HepG2 (cell line): ENCODE measurements around the gene PSMB8. TPM values are rescaled to one million over a fixed set of nuclear protein-coding genes. Genes with fewer than 3 reads are reported as not detected.

ENCODE experiments used
- ATAC-seq: fragments of 200-7000 bp; cut with Tn5 transposase; 3 replicates; pipeline ENCODE4 v1.9.1; 2020; ENCODE audit warnings: mild to moderate bottlenecking, moderate library complexity
- BruUV-seq: library from RNA; stranded (reverse); fragments of 400-500 nt; replicated peaks from 2 replicates; lab custom pipeline; 2021; lab: Mats Ljungman, UMichigan
- CTCF ChIA-PET: fragments of 300-600 bp; formaldehyde crosslinking; extraction: SDS; loops from one replicate; lab custom pipeline; 2021; ENCODE audit warnings: low total read pairs, inconsistent platforms, low intra/inter-chr PET ratio; lab: Yijun Ruan, JAX
- POLR2A ChIA-PET: fragments of 350-600 bp; sonication (Branson Sonifier 250); formaldehyde crosslinking; loops from one replicate; lab custom pipeline; 2020; ENCODE audit warnings: antibody characterized with exemption, inconsistent platforms; lab: Yijun Ruan, JAX
- DNase-seq: peaks from one replicate; pipeline ENCODE4 v3.0.0-alpha.2; 2015; ENCODE audit warnings: low spot score
- FAIRE-seq: peaks from 3 replicates; lab custom pipeline; 2011; peaks lifted over from hg19 to GRCh38; lab: Jason Lieb, UNC
- H2AFZ ChIP-seq: one replicate; pipeline ENCODE4 v1.6.1; 2011; ENCODE audit warnings: low read length, inconsistent platforms
- H3K27ac ChIP-seq: fragments of 300-600 bp; 3 replicates; pipeline ENCODE4 v1.8.0; 2011; ENCODE audit warnings: mixed run types, mild to moderate bottlenecking, mixed read lengths, low read length, inconsistent platforms; ENCODE audit not compliant: insufficient read depth; ENCODE audit errors: extremely low read length
- H3K27me3 ChIP-seq, 2 experiments: fragments of 200-600 bp in 1 of 2; 2 replicates in 1 of 2; 3 replicates in 1 of 2; pipeline versions ENCODE4 v1.6.0 to v1.8.0; 2011; ENCODE audit warnings: low read length in 2 of 2, mild to moderate bottlenecking in 2 of 2, moderate library complexity in 2 of 2, inconsistent platforms in 1 of 2; ENCODE audit not compliant: insufficient read depth in 2 of 2, control insufficient read depth in 1 of 2
- H3K36me3 ChIP-seq, 2 experiments: fragments of 200-600 bp in 1 of 2; replicated peaks in 1 of 2; 2 replicates in 1 of 2; 3 replicates in 1 of 2; pipeline versions ENCODE4 v1.5.1 to v1.8.0; 2011; ENCODE audit warnings: low read length in 2 of 2, inconsistent platforms in 1 of 2; ENCODE audit not compliant: insufficient read depth in 2 of 2, control insufficient read depth in 1 of 2
- H3K4me1 ChIP-seq: 2 replicates; pipeline ENCODE4 v1.5.1; 2012; ENCODE audit warnings: low read length, inconsistent platforms; ENCODE audit not compliant: insufficient read depth
- H3K4me2 ChIP-seq: 2 replicates; pipeline ENCODE4 v1.6.0; 2011; ENCODE audit warnings: low read depth, low read length, inconsistent platforms
- H3K4me3 ChIP-seq, 3 experiments: fragments of 200-600 bp in 1 of 3; sonication (generic), shearing (Covaris generic) in 1 of 3; replicated peaks in 1 of 3; 2 replicates each; pipeline ENCODE4 v1.5.1; 2011 to 2016; ENCODE audit warnings: low read length in 3 of 3, inconsistent platforms in 2 of 3, low read depth in 2 of 3, mild to moderate bottlenecking in 2 of 3, control low read depth in 1 of 3, mixed read lengths in 1 of 3; ENCODE audit not compliant: insufficient read depth in 1 of 3
- H3K79me2 ChIP-seq: one replicate; pipeline ENCODE4 v1.6.1; 2011; ENCODE audit warnings: low read length, inconsistent platforms; ENCODE audit not compliant: insufficient read depth
- H3K9ac ChIP-seq: 2 replicates; pipeline ENCODE4 v1.6.0; 2011; ENCODE audit warnings: mild to moderate bottlenecking, low read depth, low read length, inconsistent platforms; ENCODE audit not compliant: insufficient read depth
- H3K9me3 ChIP-seq: 2 replicates; pipeline ENCODE4 v1.5.1; 2012; ENCODE audit warnings: mild to moderate bottlenecking, low read length
- H4K20me1 ChIP-seq: 2 replicates; pipeline ENCODE4 v1.6.0; 2011; ENCODE audit warnings: inconsistent platforms, mild to moderate bottlenecking, low read length, moderate library complexity; ENCODE audit not compliant: insufficient read depth
- ERF ChIP-seq: IDR thresholded peaks from 2 replicates; pipeline ENCODE4 v1.6.1; 2018; ENCODE audit warnings: missing biosample characterization, missing genetic modification reagents
- FLYWCH1 ChIP-seq: sonication (generic); formaldehyde crosslinking; IDR thresholded peaks from 2 replicates; pipeline ENCODE4 v1.8.1; 2023; ENCODE audit warnings: mild to moderate bottlenecking, missing genetic modification reagents
- FOXK2 ChIP-seq: fragments of 450-650 bp; IDR thresholded peaks from 2 replicates; pipeline ENCODE4 v1.6.1; 2016
- FOXP1 ChIP-seq, 2 experiments: fragments of 450-650 bp in 1 of 2; IDR thresholded peaks; 2 replicates each; pipeline ENCODE4 v1.6.1; 2017 to 2018; ENCODE audit warnings: antibody characterized with exemption in 1 of 2
- HNF4G ChIP-seq, 2 experiments: sonication (generic) in 1 of 2; formaldehyde crosslinking in 1 of 2; IDR thresholded peaks; 2 replicates each; pipeline versions ENCODE4 v1.4.0 to v1.6.1; 2011 to 2020; ENCODE audit warnings: borderline replicate concordance in 2 of 2, low read depth in 2 of 2, mild to moderate bottlenecking in 2 of 2, low read length in 1 of 2, missing genetic modification reagents in 1 of 2, moderate library complexity in 1 of 2
- HOXA3 ChIP-seq: sonication (generic); formaldehyde crosslinking; IDR thresholded peaks from 2 replicates; pipeline ENCODE4 v1.5.0; 2020; ENCODE audit warnings: missing genetic modification reagents
- IRF1 ChIP-seq: sonication (generic); formaldehyde crosslinking; IDR thresholded peaks from 2 replicates; pipeline ENCODE4 v1.4.0; 2020; ENCODE audit warnings: low read depth, mild to moderate bottlenecking, missing genetic modification reagents
- KDM6A ChIP-seq: IDR thresholded peaks from 2 replicates; pipeline ENCODE4 v1.6.1; 2016; ENCODE audit warnings: low read depth
- ZFP37 ChIP-seq: sonication (generic); formaldehyde crosslinking; IDR thresholded peaks from 2 replicates; pipeline ENCODE4 v1.4.0; 2020; ENCODE audit warnings: missing genetic modification reagents, borderline replicate concordance
- ZNF333 ChIP-seq: sonication (generic); formaldehyde crosslinking; IDR thresholded peaks from 2 replicates; pipeline ENCODE4 v1.4.0; 2020; ENCODE audit warnings: mild to moderate bottlenecking, missing genetic modification reagents, borderline replicate concordance
- ZNF431 ChIP-seq: sonication (generic); formaldehyde crosslinking; IDR thresholded peaks from 2 replicates; pipeline ENCODE4 v1.9.0; 2022; ENCODE audit warnings: missing genetic modification reagents, low read depth, mild to moderate bottlenecking, borderline replicate concordance
- ZNF549 ChIP-seq: sonication (generic); formaldehyde crosslinking; IDR thresholded peaks from 2 replicates; pipeline ENCODE4 v1.5.0; 2020; ENCODE audit warnings: missing genetic modification reagents
- ZNF713 ChIP-seq: sonication (generic); formaldehyde crosslinking; IDR thresholded peaks from 2 replicates; pipeline ENCODE4 v1.4.0; 2020; ENCODE audit warnings: mild to moderate bottlenecking, missing genetic modification reagents
- WGBS: methylation state at CpG from one replicate; pipeline ENCODE4 v1.1.6; 2017; ENCODE audit warnings: low lambda C conversion rate; 5-methylcytosine and 5-hydroxymethylcytosine counted together
- in situ Hi-C: cut with HindIII; loops from 2 replicates; pipeline ENCODE4 v1.10.0; 2017; ENCODE audit warnings: low pct_unique_long_range_greater_than_20kb; ENCODE audit not compliant: extremely low pct_ligation_motif_present
- intact Hi-C: fragments of 100-400 bp; cut with micrococcal nuclease; formaldehyde crosslinking; loops from one replicate; pipeline ENCODE4 v1.10.0; 2022; ENCODE audit not compliant: unreplicated experiment
- polyA plus RNA-seq, 8 experiments: library from polyadenylated mRNA; depleted of rRNA in 3 of 8; stranded (reverse) in 7 of 8; unstranded in 1 of 8; fragments of >200 nt; fragmentation: Illumina TruSeq in 4 of 8; extraction: Trizol in 4 of 8; gene quantifications; 2 replicates each; pipeline versions ENCODE4 v1.2.1 to v1.2.3, GENCODE V29; 2011 to 2016; ENCODE audit warnings: low read depth in 4 of 8, missing spikeins in 1 of 8, mixed read lengths in 1 of 8; ENCODE audit not compliant: insufficient read depth in 1 of 8
- total RNA-seq, 5 experiments: library from RNA; depleted of rRNA; stranded (reverse); fragments of >200 nt; fragmentation: Illumina TruSeq; extraction: Trizol; gene quantifications; 2 replicates each; pipeline ENCODE4 v1.2.3, GENCODE V29; 2016; ENCODE audit warnings: low read depth in 1 of 5
- TF ChIP-seq, protein P1 (sequence below): sonication (generic); formaldehyde crosslinking; IDR thresholded peaks from 2 replicates; pipeline ENCODE4 v1.5.1; 2020; ENCODE audit warnings: missing genetic modification reagents, mild to moderate bottlenecking, borderline replicate concordance
- TF ChIP-seq, protein P2 (sequence below): sonication (generic); formaldehyde crosslinking; IDR thresholded peaks from 2 replicates; pipeline ENCODE4 v1.8.0; 2023; ENCODE audit warnings: mild to moderate bottlenecking, missing genetic modification reagents

The PSMB8 gene
- total and polyA plus RNA-seq, 2 of the 13 experiments (the other 11 are each of a cell fraction or from before 2014, with no cell fraction given), result 30.7 to 64.7 TPM

DNA sequence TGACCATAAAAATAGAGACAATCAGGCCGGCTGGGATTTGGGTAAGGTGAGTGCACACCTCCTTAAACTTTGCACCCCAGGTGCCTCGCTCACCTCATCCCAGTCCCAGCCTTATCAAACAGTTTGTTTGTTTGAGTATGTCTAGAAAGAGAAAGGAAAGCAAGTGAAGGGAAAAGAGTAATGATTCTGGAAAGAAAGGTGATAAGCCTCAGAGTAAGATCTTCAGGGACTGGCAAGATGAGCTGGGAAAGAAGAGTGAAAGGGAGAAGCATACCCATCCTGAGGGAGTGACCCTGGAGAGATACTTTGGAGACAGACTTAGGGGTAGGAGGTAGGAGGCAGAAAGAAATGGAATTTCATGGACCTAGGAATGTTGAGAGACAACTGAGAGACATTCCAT is 7.0 kb downstream of the PSMB8 start:
- no peaks in the 10 kb centered on the region for H4K20me1 ChIP-seq
- peaks cover 4 to 7% of the 10 kb centered on the region in 2 experiments; a peak in 2 of 5 replicates for H3K36me3 ChIP-seq
- no peak overlapping the region for H2AFZ ChIP-seq
- ATAC-seq, result no peak
- in situ Hi-C loops (no loop called here), intact Hi-C loops (no loop called here)
- H3K79me2 ChIP-seq, result peaks cover 4% of the 10 kb centered on the region
- WGBS, result 91% methylated on average over 2 of the region's 2 CpGs
- H3K4me3 ChIP-seq, result no peak overlapping the region
- FAIRE-seq, result no peak
- H3K4me1 ChIP-seq, result peaks cover 14% of the 10 kb centered on the region
- H3K4me2 ChIP-seq, result no peak overlapping the region
- TF ChIP-seq KDM6A (CRISPR knock-in tag), result no peak
- TF ChIP-seq FLYWCH1, result no peak
- TF ChIP-seq HOXA3, result no peak
- TF ChIP-seq, protein P1, sequence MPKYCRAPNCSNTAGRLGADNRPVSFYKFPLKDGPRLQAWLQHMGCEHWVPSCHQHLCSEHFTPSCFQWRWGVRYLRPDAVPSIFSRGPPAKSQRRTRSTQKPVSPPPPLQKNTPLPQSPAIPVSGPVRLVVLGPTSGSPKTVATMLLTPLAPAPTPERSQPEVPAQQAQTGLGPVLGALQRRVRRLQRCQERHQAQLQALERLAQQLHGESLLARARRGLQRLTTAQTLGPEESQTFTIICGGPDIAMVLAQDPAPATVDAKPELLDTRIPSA (CRISPR knock-in tag), result no peak
- no peak for TF ChIP-seq ERF
- TF ChIP-seq ZNF431 (CRISPR knock-in tag), result no peak
- no peak for TF ChIP-seq FOXK2
- TF ChIP-seq ZNF333 (CRISPR knock-in tag), result no peak
- no peak for TF ChIP-seq ZNF549 (CRISPR knock-in tag)
- no peak for TF ChIP-seq ZFP37 (CRISPR knock-in tag)
- TF ChIP-seq, protein P2, sequence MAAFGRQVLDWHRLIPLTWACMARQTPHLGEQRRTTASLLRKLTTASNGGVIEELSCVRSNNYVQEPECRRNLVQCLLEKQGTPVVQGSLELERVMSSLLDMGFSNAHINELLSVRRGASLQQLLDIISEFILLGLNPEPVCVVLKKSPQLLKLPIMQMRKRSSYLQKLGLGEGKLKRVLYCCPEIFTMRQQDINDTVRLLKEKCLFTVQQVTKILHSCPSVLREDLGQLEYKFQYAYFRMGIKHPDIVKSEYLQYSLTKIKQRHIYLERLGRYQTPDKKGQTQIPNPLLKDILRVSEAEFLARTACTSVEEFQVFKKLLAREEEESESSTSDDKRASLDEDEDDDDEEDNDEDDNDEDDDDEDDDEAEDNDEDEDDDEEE, result no peak
- no peak for TF ChIP-seq IRF1 (CRISPR knock-in tag)
- TF ChIP-seq FOXP1 (IDR thresholded peaks at IDR 0.05), result no peak
- no peak for TF ChIP-seq FOXP1 (CRISPR knock-in tag; IDR thresholded peaks at IDR 0.05)
- no peak for TF ChIP-seq HNF4G (IDR thresholded peaks at IDR 0.05; ENCODE audit: borderline replicate concordance, low read depth, low read length)
- no peak for TF ChIP-seq HNF4G (CRISPR knock-in tag; IDR thresholded peaks at IDR 0.05; ENCODE audit: borderline replicate concordance, low read depth)
- no peak for TF ChIP-seq ZNF713 (CRISPR knock-in tag)
- DNase-seq, result no peak
- ChIA-PET CTCF (no interaction called here), POLR2A (no interaction called here)
- no TSS peak for BruUV-seq
- H3K9me3 ChIP-seq, result no peaks in the 10 kb centered on the region
- H3K27me3 ChIP-seq, result no peaks in the 10 kb centered on the region
- no peak overlapping the region for H3K9ac ChIP-seq
- H3K27ac ChIP-seq, result no peak overlapping the region
